Inflammatory macrophage treated with lipopolysaccharide for 1 hour (primary cell): ENCODE measurements around the gene ANKFY1.
"Not testable (repeated sequence)": the region's sequence is repeated elsewhere in the genome, so short reads cannot be mapped to it uniquely, and the experiment has no call there.

Experiments used
- DNase-seq, 2 donors: peaks; one replicate each; pipeline ENCODE4 v3.0.0-alpha.2; 2020 to 2022

ANKFY1 gene

GRCh38 chr17:4255271-4255670, 8.5 kb downstream of the ANKFY1 start:
- not testable (repeated sequence) for DNase-seq

- DNase-seq, result no peak
Measured at GRCh38 chr17:4250887-4251286, 12.9 kb downstream of the ANKFY1 start.

- peak; percentile 16 to 55 for DNase-seq
Measured at GRCh38 chr17:4249452-4250029, 14.2 kb downstream of the ANKFY1 start.

GRCh38 chr17:4248504-4249277, 15.1 kb downstream of the ANKFY1 start:
- no peak for DNase-seq

GRCh38 chr17:4247971-4248388, 15.8 kb downstream of the ANKFY1 start:
- DNase-seq, result no peak

- DNase-seq, result no peak
Measured at GRCh38 chr17:4247361-4247970, 16.3 kb downstream of the ANKFY1 start.

- DNase-seq, result no peak
Measured at GRCh38 chr17:4246674-4247073, 17.1 kb downstream of the ANKFY1 start.

GRCh38 chr17:4241535-4241934, 22.2 kb downstream of the ANKFY1 start:
- no peak for DNase-seq

GRCh38 chr17:4236456-4236855, 27.3 kb downstream of the ANKFY1 start:
- DNase-seq, result no peak

- DNase-seq, result no peak
Measured at GRCh38 chr17:4235372-4236279, 28.2 kb downstream of the ANKFY1 start.

GRCh38 chr17:4234401-4234800, 29.4 kb downstream of the ANKFY1 start:
- no peak for DNase-seq

GRCh38 chr17:4233668-4234258, 30.0 kb downstream of the ANKFY1 start:
- no peak for DNase-seq

GRCh38 chr17:4232168-4232813, 31.5 kb downstream of the ANKFY1 start:
- DNase-seq, result no peak

GRCh38 chr17:4229627-4230541, 33.9 kb downstream of the ANKFY1 start:
- DNase-seq, result no peak

- no peak for DNase-seq
Measured at GRCh38 chr17:4221899-4222659, 41.7 kb downstream of the ANKFY1 start.

GRCh38 chr17:4221163-4221562, 42.6 kb downstream of the ANKFY1 start:
- DNase-seq, result no peak

GRCh38 chr17:4220655-4221054, 43.1 kb downstream of the ANKFY1 start:
- DNase-seq, result no peak

- DNase-seq, result no peak
Measured at GRCh38 chr17:4219241-4219640, 44.5 kb downstream of the ANKFY1 start.

- no peak for DNase-seq
Measured at GRCh38 chr17:4215882-4216570, 47.8 kb downstream of the ANKFY1 start.

- peak; percentile 76 to 87 for DNase-seq
Measured at GRCh38 chr17:4214157-4214556, 49.6 kb downstream of the ANKFY1 start.
